ENCODE results near the gene PRKAB2.
"Not testable (repeated sequence)": the region's sequence is repeated elsewhere in the genome, so short reads cannot be mapped to it uniquely, and the experiment has no call there.

PRKAB2 gene

GRCh38 chr1:147202576-147202975 is 30.3 kb upstream of the PRKAB2 start:
- Histone ChIP-seq H3K4me1 (ENCODE audit: insufficient read depth, insufficient read length) (no peaks in the 10 kb centered on the region), H3K9me3 (ENCODE audit: insufficient read depth, low read length) (no peaks in the 10 kb centered on the region), H3K36me3 (ENCODE audit: insufficient read depth, insufficient read length, low read length) (peaks cover 3% of the 10 kb centered on the region), H3K9ac (ENCODE audit: insufficient read length, low read depth) (no peak overlapping the region), H3K4me3 (ENCODE audit: insufficient read length, low read depth) (no peak overlapping the region), H3K27me3 (ENCODE audit: insufficient read depth, insufficient read length) (no peaks in the 10 kb centered on the region)
- TF ChIP-seq SUZ12 (IDR thresholded peaks at IDR 0.05; ENCODE audit: extremely low read depth, insufficient read depth, insufficient read length) (no peak), YY1 (IDR thresholded peaks at IDR 0.05; ENCODE audit: insufficient read depth, insufficient read length) (no peak), ZNF274 (IDR thresholded peaks at IDR 0.05; ENCODE audit: low read depth, low read length) (no peak)
- no peak for DNase-seq (ENCODE audit: low read depth, low spot score)

DNA sequence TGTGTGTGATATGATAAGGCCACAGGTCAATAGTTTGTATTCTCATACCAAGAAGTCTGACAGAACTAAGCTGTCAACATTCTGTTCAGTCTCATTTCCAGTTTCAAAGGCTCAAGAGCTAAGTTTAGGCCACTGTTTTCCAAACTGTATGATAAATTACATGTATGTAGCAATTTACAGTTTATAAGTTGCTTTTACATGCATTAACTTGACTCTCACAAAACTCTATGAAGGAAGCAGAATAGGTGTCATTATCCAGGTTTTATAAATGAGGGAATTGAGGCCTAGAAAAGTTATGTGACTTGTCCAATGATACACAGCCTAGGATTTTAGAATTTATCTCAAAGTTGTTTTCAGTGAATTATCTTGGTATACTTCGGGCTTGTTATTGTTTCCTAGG is 29.5 kb upstream of the PRKAB2 start:
- DNase-seq (ENCODE audit: low read depth, low spot score): no peak
- Histone ChIP-seq H3K9ac (ENCODE audit: insufficient read length, low read depth) (no peak overlapping the region), H3K36me3 (ENCODE audit: insufficient read depth, insufficient read length, low read length) (peaks cover 3% of the 10 kb centered on the region), H3K4me3 (ENCODE audit: insufficient read length, low read depth) (no peak overlapping the region), H3K27me3 (ENCODE audit: insufficient read depth, insufficient read length) (no peaks in the 10 kb centered on the region), H3K9me3 (ENCODE audit: insufficient read depth, low read length) (peaks cover 4% of the 10 kb centered on the region; the same call in 1 of the 2 replicates), H3K4me1 (ENCODE audit: insufficient read depth, insufficient read length) (no peaks in the 10 kb centered on the region)
- no peak for TF ChIP-seq ZNF274 (IDR thresholded peaks at IDR 0.05; ENCODE audit: low read depth, low read length)
- TF ChIP-seq YY1 (IDR thresholded peaks at IDR 0.05; ENCODE audit: insufficient read depth, insufficient read length): no peak
- TF ChIP-seq SUZ12 (IDR thresholded peaks at IDR 0.05; ENCODE audit: extremely low read depth, insufficient read depth, insufficient read length): no peak

GRCh38 chr1:147201276-147201675 is 29.0 kb upstream of the PRKAB2 start:
- H3K4me3 ChIP-seq (ENCODE audit: insufficient read length, low read depth): no peak overlapping the region
- H3K4me1 ChIP-seq (ENCODE audit: insufficient read depth, insufficient read length): no peaks in the 10 kb centered on the region
- DNase-seq (ENCODE audit: low read depth, low spot score): no peak
- peaks cover 4% of the 10 kb centered on the region; the same call in 1 of the 2 replicates for H3K9me3 ChIP-seq (ENCODE audit: insufficient read depth, low read length)
- H3K9ac ChIP-seq (ENCODE audit: insufficient read length, low read depth): no peak overlapping the region
- no peaks in the 10 kb centered on the region for H3K27me3 ChIP-seq (ENCODE audit: insufficient read depth, insufficient read length)
- TF ChIP-seq ZNF274 (IDR thresholded peaks at IDR 0.05; ENCODE audit: low read depth, low read length) (no peak), SUZ12 (IDR thresholded peaks at IDR 0.05; ENCODE audit: extremely low read depth, insufficient read depth, insufficient read length) (no peak), YY1 (IDR thresholded peaks at IDR 0.05; ENCODE audit: insufficient read depth, insufficient read length) (no peak)
- H3K36me3 ChIP-seq (ENCODE audit: insufficient read depth, insufficient read length, low read length): peaks cover 3% of the 10 kb centered on the region

- not testable (repeated sequence) for H3K9ac ChIP-seq (ENCODE audit: insufficient read length, low read depth); H3K9me3 ChIP-seq (ENCODE audit: insufficient read depth, low read length); H3K27me3 ChIP-seq (ENCODE audit: insufficient read depth, insufficient read length); H3K36me3 ChIP-seq (ENCODE audit: insufficient read depth, insufficient read length, low read length); H3K4me1 ChIP-seq (ENCODE audit: insufficient read depth, insufficient read length); DNase-seq (ENCODE audit: low read depth, low spot score); H3K4me3 ChIP-seq (ENCODE audit: insufficient read length, low read depth)
Observed at GRCh38 chr1:147197324-147197723, 25.1 kb upstream of the PRKAB2 start.

DNA sequence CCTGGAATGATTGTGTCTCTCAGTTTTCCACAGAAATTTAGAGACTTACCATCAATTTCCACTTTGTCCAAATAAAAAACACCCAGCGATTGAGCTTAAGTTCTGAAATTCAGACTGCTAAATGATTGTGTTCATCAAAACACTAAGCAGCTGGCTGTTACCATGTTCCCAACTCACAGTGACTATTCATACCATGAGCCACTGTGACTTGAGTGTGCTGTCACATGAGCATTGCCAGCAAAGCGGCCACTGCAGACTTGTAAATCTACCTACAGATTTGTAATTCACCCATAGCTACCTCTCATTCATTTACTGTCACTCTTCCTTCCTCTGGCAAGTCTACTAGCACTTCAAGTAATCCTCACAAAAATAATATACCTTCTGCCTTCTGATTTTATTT is 17.2 kb upstream of the PRKAB2 start:
- Histone ChIP-seq H3K4me1 (ENCODE audit: insufficient read depth, insufficient read length) (no peaks in the 10 kb centered on the region), H3K36me3 (ENCODE audit: insufficient read depth, insufficient read length, low read length) (no peaks in the 10 kb centered on the region), H3K9ac (ENCODE audit: insufficient read length, low read depth) (no peak overlapping the region), H3K4me3 (ENCODE audit: insufficient read length, low read depth) (no peak overlapping the region), H3K27me3 (ENCODE audit: insufficient read depth, insufficient read length) (no peaks in the 10 kb centered on the region), H3K9me3 (ENCODE audit: insufficient read depth, low read length) (no peaks in the 10 kb centered on the region)
- DNase-seq (ENCODE audit: low read depth, low spot score): no peak
- TF ChIP-seq ZNF274 (IDR thresholded peaks at IDR 0.05; ENCODE audit: low read depth, low read length) (no peak), YY1 (IDR thresholded peaks at IDR 0.05; ENCODE audit: insufficient read depth, insufficient read length) (no peak), SUZ12 (IDR thresholded peaks at IDR 0.05; ENCODE audit: extremely low read depth, insufficient read depth, insufficient read length) (no peak)

DNA sequence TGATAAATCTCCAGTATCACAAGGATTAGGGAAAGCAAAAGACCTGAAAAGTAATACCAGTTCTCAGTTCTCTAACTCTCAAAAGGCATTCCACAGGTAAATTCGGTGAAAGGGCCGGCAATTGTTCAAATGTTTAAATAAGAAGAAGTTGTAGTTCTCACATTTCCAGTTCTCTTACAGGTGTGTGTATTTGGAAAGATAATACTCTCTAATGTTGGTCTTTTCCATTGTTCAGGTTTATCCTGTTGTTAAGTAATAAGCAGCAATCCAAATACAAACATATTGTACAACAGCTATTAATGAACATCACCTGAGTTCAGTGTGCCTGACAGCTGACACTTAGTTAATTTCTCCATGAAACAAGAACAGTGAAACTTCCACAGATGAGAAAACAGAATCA is 13.2 kb upstream of the PRKAB2 start:
- Histone ChIP-seq H3K9ac (ENCODE audit: insufficient read length, low read depth) (no peak overlapping the region), H3K9me3 (ENCODE audit: insufficient read depth, low read length) (no peaks in the 10 kb centered on the region), H3K27me3 (ENCODE audit: insufficient read depth, insufficient read length) (no peaks in the 10 kb centered on the region), H3K4me1 (ENCODE audit: insufficient read depth, insufficient read length) (no peaks in the 10 kb centered on the region), H3K4me3 (ENCODE audit: insufficient read length, low read depth) (no peak overlapping the region), H3K36me3 (ENCODE audit: insufficient read depth, insufficient read length, low read length) (peaks cover 10% of the 10 kb centered on the region)
- no peak for DNase-seq (ENCODE audit: low read depth, low spot score)
- TF ChIP-seq YY1 (IDR thresholded peaks at IDR 0.05; ENCODE audit: insufficient read depth, insufficient read length) (no peak), SUZ12 (IDR thresholded peaks at IDR 0.05; ENCODE audit: extremely low read depth, insufficient read depth, insufficient read length) (no peak), ZNF274 (IDR thresholded peaks at IDR 0.05; ENCODE audit: low read depth, low read length) (no peak)

GRCh38 chr1:147177611-147178380 is 5.5 kb upstream of the PRKAB2 start:
- no peak overlapping the region for H3K9ac ChIP-seq (ENCODE audit: insufficient read length, low read depth)
- no peak overlapping the region for H3K4me3 ChIP-seq (ENCODE audit: insufficient read length, low read depth)
- H3K36me3 ChIP-seq (ENCODE audit: insufficient read depth, insufficient read length, low read length): peaks cover 56% of the 10 kb centered on the region
- DNase-seq (ENCODE audit: low read depth, low spot score): no peak
- peaks cover 8% of the 10 kb centered on the region; the same call in 1 of the 2 replicates for H3K9me3 ChIP-seq (ENCODE audit: insufficient read depth, low read length)
- no peaks in the 10 kb centered on the region for H3K4me1 ChIP-seq (ENCODE audit: insufficient read depth, insufficient read length)
- TF ChIP-seq ZNF274 (IDR thresholded peaks at IDR 0.05; ENCODE audit: low read depth, low read length) (no peak), YY1 (IDR thresholded peaks at IDR 0.05; ENCODE audit: insufficient read depth, insufficient read length) (no peak), SUZ12 (IDR thresholded peaks at IDR 0.05; ENCODE audit: extremely low read depth, insufficient read depth, insufficient read length) (no peak)
- no peaks in the 10 kb centered on the region for H3K27me3 ChIP-seq (ENCODE audit: insufficient read depth, insufficient read length)

All from NT2/D1 (cell line).